Inferior parietal cortex (tissue), 1 donor: Measurements from ENCODE around the gene RBFOX2.
"Not testable (repeated sequence)": the region's sequence is repeated elsewhere in the genome, so short reads cannot be mapped to it uniquely, and the experiment has no call there.

Source experiments
- DNase-seq: peaks from one replicate; pipeline ENCODE4 v3.0.0-alpha.2; 2016; ENCODE audit errors: extremely low spot score

RBFOX2 gene

DNA sequence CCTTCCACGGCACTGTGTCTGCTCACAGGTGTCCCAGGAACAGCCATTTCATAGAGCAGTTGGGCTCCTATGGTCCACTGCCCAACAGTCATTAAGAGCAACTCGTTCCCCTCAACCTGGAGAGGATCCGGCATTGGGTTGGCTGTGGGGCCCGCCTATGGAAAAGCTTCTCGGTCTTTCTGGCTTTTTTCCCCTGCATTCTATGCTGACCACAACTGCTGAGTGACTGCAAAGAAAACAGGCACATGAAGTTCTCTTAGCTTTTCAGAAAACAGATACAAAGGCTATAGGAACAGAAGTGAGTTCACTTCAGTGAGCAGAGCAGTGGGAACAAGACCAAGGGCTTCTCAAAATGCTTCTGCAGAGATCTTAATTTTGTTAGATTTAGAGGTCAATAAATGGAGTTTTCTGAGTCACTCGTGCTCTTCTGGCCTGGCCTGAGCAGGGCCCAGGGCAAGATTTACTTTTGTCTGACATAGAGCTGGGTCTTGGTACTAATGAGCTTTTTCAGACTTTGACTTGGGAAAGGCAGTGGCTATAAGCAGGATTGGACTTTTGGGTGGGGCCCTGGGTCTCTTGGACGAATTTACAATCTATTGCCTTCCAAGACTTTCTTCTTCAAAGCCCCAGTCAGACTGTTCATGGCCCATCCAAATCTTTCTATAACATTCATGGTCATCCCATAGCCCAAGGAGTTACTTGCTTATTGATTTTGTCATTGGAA, 324.6 kb downstream of the RBFOX2 start:
- no peak for DNase-seq

DNA sequence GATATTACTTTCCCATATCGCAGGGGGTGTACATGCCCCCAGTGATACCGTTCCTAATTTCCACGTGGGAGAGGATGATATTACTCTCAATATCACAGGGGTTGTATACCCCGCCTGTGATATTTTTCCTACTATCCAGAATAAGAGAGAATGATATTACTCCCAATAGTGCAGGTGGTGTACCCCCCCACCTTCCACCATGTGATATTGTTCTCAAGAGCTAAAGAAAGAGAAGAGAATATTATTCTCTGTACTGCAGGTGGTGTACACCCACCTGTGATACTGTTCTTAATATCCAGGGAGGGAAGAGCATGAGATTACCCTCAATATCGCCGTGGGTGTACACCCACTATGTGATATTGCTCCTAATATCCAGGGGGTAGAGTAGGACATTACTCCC, 328.8 kb downstream of the RBFOX2 start:
- DNase-seq, result not testable (repeated sequence)

DNA sequence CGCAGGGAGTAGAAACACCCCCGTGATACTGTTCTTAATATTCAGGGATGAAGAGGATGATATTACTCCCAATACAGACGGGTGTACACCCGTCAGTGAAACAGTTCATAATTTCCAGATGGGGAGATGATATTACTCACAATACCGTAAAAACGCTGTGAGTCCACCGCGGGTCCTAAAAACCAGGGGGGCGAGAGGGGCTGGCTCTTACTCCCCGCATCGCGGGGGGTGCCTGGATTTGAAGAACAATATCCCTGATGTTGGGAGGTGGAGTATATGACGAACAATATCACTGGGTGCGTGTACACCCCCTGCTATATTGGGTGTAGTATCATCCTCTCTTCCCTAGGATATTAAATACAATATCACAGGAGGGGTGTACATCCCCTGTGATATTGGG, 331.5 kb downstream of the RBFOX2 start:
- no peak for DNase-seq

DNA sequence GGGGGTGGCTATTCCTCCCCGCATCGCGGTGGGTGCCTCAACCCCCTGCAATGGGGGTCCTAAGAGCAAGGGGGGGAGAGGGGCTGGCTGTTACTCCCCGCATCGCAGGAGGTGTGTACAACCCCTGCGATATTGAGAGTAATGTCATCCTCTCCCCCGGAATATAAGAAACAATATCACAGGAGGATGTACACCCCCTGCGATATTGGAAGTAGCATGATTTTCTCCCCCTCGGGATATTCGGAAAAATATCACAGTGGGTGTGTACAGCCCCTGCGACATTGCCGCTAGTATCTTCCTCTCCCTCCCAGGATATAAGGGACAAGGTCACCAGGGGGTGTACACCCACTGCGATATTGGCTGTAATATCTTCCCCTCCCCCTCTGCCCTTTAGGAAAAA, 333.4 kb downstream of the RBFOX2 start:
- DNase-seq, result no peak

DNA sequence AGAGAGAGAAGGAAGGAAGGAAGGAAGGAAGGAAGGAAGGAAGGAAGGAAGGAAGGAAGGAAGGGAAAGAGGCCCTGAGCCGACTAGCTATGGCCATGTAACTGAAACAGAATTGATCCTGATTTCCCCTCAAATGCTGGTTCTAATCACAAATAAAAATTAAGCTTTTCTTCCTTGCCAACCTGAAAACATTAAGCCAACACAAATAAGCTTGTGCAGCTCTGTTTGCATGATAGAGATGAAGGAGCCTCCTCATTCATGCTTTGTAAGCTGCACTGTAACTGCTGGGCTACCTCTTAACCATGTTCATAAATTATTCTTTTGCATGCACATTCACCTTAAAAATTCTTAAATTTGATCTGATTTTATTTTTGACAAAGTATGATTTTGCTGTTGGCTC, 338.6 kb downstream of the RBFOX2 start:
- DNase-seq, result no peak

DNA sequence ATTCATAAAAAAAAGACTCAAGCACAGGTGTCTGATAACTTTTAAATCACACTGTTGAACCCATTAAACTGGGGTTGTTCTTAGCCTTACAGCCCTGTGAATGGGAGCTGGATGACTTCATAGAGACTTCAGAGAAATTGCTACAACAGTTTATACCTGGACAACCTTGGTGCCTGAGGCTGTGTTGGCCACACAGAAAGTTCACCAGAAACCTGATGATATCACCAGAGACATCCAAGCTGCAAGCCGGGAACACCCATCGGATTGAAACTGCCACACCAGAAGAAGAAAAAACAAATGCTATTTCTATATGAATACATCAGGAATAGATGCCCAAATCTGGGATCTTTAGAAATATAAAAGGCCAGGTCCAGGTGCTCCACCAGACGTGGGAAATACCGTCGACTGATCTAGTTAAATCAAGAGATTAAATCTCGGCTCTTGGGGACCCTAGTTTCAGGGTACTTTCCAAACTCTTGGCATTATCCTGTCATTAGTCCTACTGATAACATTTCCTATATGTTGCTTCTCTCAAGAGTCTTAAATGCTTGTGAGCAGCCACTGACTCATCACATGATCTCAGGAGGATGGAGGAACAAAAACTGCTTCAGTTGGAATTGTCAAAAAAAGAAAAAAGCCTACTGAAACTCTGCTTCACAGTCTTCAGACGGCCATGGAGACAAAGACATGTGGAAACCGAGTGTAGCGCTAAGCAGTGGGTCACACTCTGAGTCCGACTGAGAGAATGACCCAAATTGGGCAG, 339.5 kb downstream of the RBFOX2 start:
- no peak for DNase-seq
